Lung (tissue), 16 donors: ENCODE measurements around the gene SELENOS. TPM values are rescaled to one million over a fixed set of nuclear protein-coding genes. Genes with fewer than 3 reads are reported as not detected.

ENCODE experiments used
- ATAC-seq: fragments of 200-7000 bp; cut with Tn5 transposase; one replicate; pipeline ENCODE4 v1.9.1; 2020; ENCODE audit warnings: moderate number of reproducible peaks; ENCODE audit not compliant: insufficient read depth, low FRiP score
- DNase-seq, 3 donors: peaks; one replicate each; pipeline ENCODE4 v3.0.0-alpha.2; 2013 to 2017
- H3K27ac ChIP-seq, 2 donors: one replicate each; pipeline ENCODE4 v1.5.1; 2013; ENCODE audit warnings: mild to moderate bottlenecking in 2 of 2, moderate library complexity in 2 of 2, control low read depth in 1 of 2, inconsistent platforms in 1 of 2, low read depth in 1 of 2, low read length in 1 of 2
- H3K27me3 ChIP-seq, 3 donors: one replicate each; pipeline ENCODE4 v1.5.1; 2013; ENCODE audit warnings: low read length in 2 of 3; ENCODE audit not compliant: control insufficient read depth in 3 of 3, insufficient read depth in 3 of 3
- H3K36me3 ChIP-seq, 4 donors: one replicate each; pipeline ENCODE4 v1.5.1; 2013; ENCODE audit warnings: low read length in 4 of 4, mild to moderate bottlenecking in 1 of 4, moderate library complexity in 1 of 4; ENCODE audit not compliant: control insufficient read depth in 4 of 4, insufficient read depth in 4 of 4
- H3K4me1 ChIP-seq, 5 donors: one replicate each; pipeline ENCODE4 v1.5.1; 2013; ENCODE audit warnings: low read length in 5 of 5, mild to moderate bottlenecking in 2 of 5, moderate library complexity in 1 of 5; ENCODE audit not compliant: control insufficient read depth in 5 of 5, insufficient read depth in 5 of 5
- H3K4me3 ChIP-seq: one replicate; pipeline ENCODE4 v1.5.1; 2013; ENCODE audit warnings: mild to moderate bottlenecking, control low read depth, moderate library complexity
- H3K9ac ChIP-seq, 2 donors: one replicate each; pipeline ENCODE4 v1.5.1; 2013; ENCODE audit warnings: low read length in 2 of 2, control low read depth in 1 of 2; ENCODE audit not compliant: insufficient read depth in 1 of 2
- H3K9me3 ChIP-seq, 4 donors: one replicate each; pipeline ENCODE4 v1.5.1; 2013; ENCODE audit warnings: low read length in 3 of 4, mild to moderate bottlenecking in 1 of 4, moderate library complexity in 1 of 4; ENCODE audit not compliant: control insufficient read depth in 4 of 4, insufficient read depth in 3 of 4
- CTCF ChIP-seq: IDR thresholded peaks from 2 replicates; pipeline ENCODE4 v1.5.1; 2012; ENCODE audit warnings: mild to moderate bottlenecking; ENCODE audit errors: control extremely low read depth, extremely low read depth
- WGBS, 2 donors: extraction: QIAGEN DNeasy Blood & Tissue Kit; methylation state at CpG; one replicate each; pipeline ENCODE4 v1.1.7; 2013; 5-methylcytosine and 5-hydroxymethylcytosine counted together
- long read RNA-seq, 5 donors: transcript quantifications; one replicate each; lab custom pipeline, GENCODE V29; 2026
- polyA plus RNA-seq, 2 donors: library from polyadenylated mRNA; stranded (reverse); fragments of 200-250 nt; gene quantifications; one replicate each; pipeline ENCODE4 v1.2.1, GENCODE V29; 2013
- total RNA-seq, 2 donors: library from RNA; depleted of rRNA in 1 of 2; stranded (reverse); fragments of >200 nt in 1 of 2; gene quantifications; one replicate each; pipeline ENCODE4 v1.2.1, GENCODE V29; 2014 to 2021
- donor health status: control.
- donor health status: control.
- donor health status: Bipolar disorder and iron deficiency.
- donor health status: healthy.
- donor health status: DM: yes; HTN: yes; CAD: no.

Gene SELENOS
- 10 to 100 TPM; 41.7 to 84.1 TPM for total RNA-seq
- polyA plus RNA-seq: 100 to 1,000 TPM in 1 of 2 donors, 10 to 100 TPM in 1; 79.8 to 158 TPM
- long read RNA-seq, donor 1, transcript SELENOS-206 (3 exons, 556 nt): minor isoform, 5 of 40 reads
- long read RNA-seq, donor 1, transcript SELENOS-203 (6 exons, 1,188 nt): major isoform, 29 of 40 reads
- long read RNA-seq, donor 1, partial matches to known transcripts: 0 of 40 reads
- long read RNA-seq, donor 1, other reads (novel, unspliced or antisense): 0 of 40 reads
- long read RNA-seq, donor 2, transcript SELENOS-203 (6 exons, 1,188 nt): major isoform, 15 of 33 reads
- long read RNA-seq, donor 2, transcript SELENOS-206 (3 exons, 556 nt): minor isoform, 10 of 33 reads
- long read RNA-seq, donor 2, partial matches to known transcripts: 5 of 33 reads
- long read RNA-seq, donor 2, other reads (novel, unspliced or antisense): 0 of 33 reads
- long read RNA-seq, donor 3, transcript SELENOS-203 (6 exons, 1,188 nt): major isoform, 12 of 25 reads
- long read RNA-seq, donor 3, transcript SELENOS-206 (3 exons, 556 nt): minor isoform, 5 of 25 reads
- long read RNA-seq, donor 3, partial matches to known transcripts: 0 of 25 reads
- long read RNA-seq, donor 3, other reads (novel, unspliced or antisense): 0 of 25 reads
- long read RNA-seq, donor 4, transcript SELENOS-206 (3 exons, 556 nt): minor isoform, 5 of 20 reads
- long read RNA-seq, donor 4, transcript SELENOS-203 (6 exons, 1,188 nt): major isoform, 12 of 20 reads
- long read RNA-seq, donor 4, partial matches to known transcripts: 0 of 20 reads
- long read RNA-seq, donor 4, other reads (novel, unspliced or antisense): 0 of 20 reads
- long read RNA-seq, donor 5, transcript SELENOS-204 (4 exons, 856 nt): minor isoform, 5 of 42 reads
- long read RNA-seq, donor 5, transcript SELENOS-206 (3 exons, 556 nt): minor isoform, 12 of 42 reads
- long read RNA-seq, donor 5, transcript SELENOS-203 (6 exons, 1,188 nt): major isoform, 21 of 42 reads
- long read RNA-seq, donor 5, partial matches to known transcripts: 0 of 42 reads
- long read RNA-seq, donor 5, other reads (novel, unspliced or antisense): 0 of 42 reads

GRCh38 chr15:101277038-101277822 lies at the start of gene SELENOS:
TSS of gene SELENOS (minus strand) at chr15:101277485. CDS start at chr15:101277417, 68 bp downstream.
- DNase-seq (peak; percentile 91 to 95 (median 91)), ATAC-seq (peak; percentile 100)
- peak within 1 kb of the TSS; percentile 87 to 93 for H3K27ac ChIP-seq
- H3K4me1 ChIP-seq: peaks cover 0 to 5% (median 0%) of the 10 kb centered on the region in 5 donors
- H3K36me3 ChIP-seq: peaks cover 27 to 45% (median 44%) of the 10 kb centered on the region in 4 donors
- 0 to 1% methylated on average over 73 to 91 of the region's 91 CpGs for WGBS, 2 donors
- peak within 1 kb of the TSS; percentile 86 for H3K4me3 ChIP-seq
- no peaks in the 10 kb centered on the region for H3K9me3 ChIP-seq
- no peak for TF ChIP-seq CTCF
- peak within 1 kb of the TSS; percentile 70 to 82 for H3K9ac ChIP-seq
- no peaks in the 10 kb centered on the region for H3K27me3 ChIP-seq

- DNase-seq: peak in 1 of 3 donors; percentile 11
- no peaks in the 10 kb centered on the region for H3K36me3 ChIP-seq
- H3K9me3 ChIP-seq: peaks cover 0 to 2% (median 0%) of the 10 kb centered on the region in 4 donors
- H3K27me3 ChIP-seq: peaks cover 0 to 2% (median 0%) of the 10 kb centered on the region in 3 donors
- no peak for ATAC-seq
- H3K9ac ChIP-seq: no peak overlapping the region
- WGBS, 2 donors: 85% methylated on average over 21 of the region's 21 CpGs
- H3K4me1 ChIP-seq: no peaks in the 10 kb centered on the region
- H3K27ac ChIP-seq: no peak overlapping the region
- no peak for TF ChIP-seq CTCF
- no peak overlapping the region for H3K4me3 ChIP-seq
Measured at GRCh38 chr15:101326462-101327146, 49.3 kb upstream of the SELENOS start.

- Histone ChIP-seq H3K27ac (no peak overlapping the region), H3K9ac (no peak overlapping the region), H3K9me3 (no peaks in the 10 kb centered on the region), H3K36me3 (no peaks in the 10 kb centered on the region), H3K4me1 (no peaks in the 10 kb centered on the region), H3K27me3 (peaks cover 0 to 2% (median 0%) of the 10 kb centered on the region in 3 donors), H3K4me3 (no peak overlapping the region)
- no peak for ATAC-seq
- no peak for DNase-seq
- WGBS, 2 donors: 92 to 94% methylated on average over 8 of the region's 8 CpGs
- TF ChIP-seq CTCF: no peak
Measured at GRCh38 chr15:101326026-101326315, 48.7 kb upstream of the SELENOS start.
